Neural progenitor cell (in vitro differentiated cells): ENCODE results near the gene PCDH9. TPM values are rescaled to one million over a fixed set of nuclear protein-coding genes. Genes with fewer than 3 reads are reported as not detected.

ENCODE experiments used
- DNase-seq: peaks from one replicate; pipeline ENCODE4 v3.0.0-alpha.2; 2016; ENCODE audit warnings: low spot score
- H2AFZ ChIP-seq: fragments of 200-600 bp; sonication (generic); replicated peaks from 2 replicates; pipeline ENCODE4 v1.6.1; 2016; ENCODE audit warnings: antibody characterized with exemption
- H3F3A ChIP-seq: fragments of 200-600 bp; sonication (generic); 2 replicates; pipeline ENCODE4 v1.6.1; 2016; ENCODE audit warnings: antibody characterized with exemption, low read depth
- H3K27ac ChIP-seq: fragments of 200-600 bp; sonication (generic); 2 replicates; pipeline ENCODE4 v1.5.1; 2016; ENCODE audit warnings: mild to moderate bottlenecking
- H3K27me3 ChIP-seq: fragments of 200-600 bp; sonication (generic); 2 replicates; pipeline ENCODE4 v1.6.1; 2016; ENCODE audit warnings: mild to moderate bottlenecking, moderate library complexity
- H3K36me3 ChIP-seq: fragments of 200-600 bp; sonication (generic); 2 replicates; pipeline ENCODE4 v1.5.1; 2016
- H3K4me1 ChIP-seq: fragments of 200-600 bp; sonication (generic); 2 replicates; pipeline ENCODE4 v1.6.1; 2016; ENCODE audit warnings: mixed run types
- H3K4me2 ChIP-seq: fragments of 200-600 bp; sonication (generic); 2 replicates; pipeline ENCODE4 v1.6.1; 2016
- H3K4me3 ChIP-seq: fragments of 200-600 bp; sonication (generic); 2 replicates; pipeline ENCODE4 v1.5.1; 2016
- H3K79me2 ChIP-seq: fragments of 200-600 bp; sonication (generic); 2 replicates; pipeline ENCODE4 v1.6.1; 2016; ENCODE audit warnings: low read depth
- H3K9ac ChIP-seq: fragments of 200-600 bp; sonication (generic); 2 replicates; pipeline ENCODE4 v1.6.1; 2016
- H3K9me3 ChIP-seq: fragments of 200-600 bp; sonication (generic); 2 replicates; pipeline ENCODE4 v1.5.1; 2016; ENCODE audit warnings: low read depth
- H4K20me1 ChIP-seq: fragments of 200-600 bp; sonication (generic); 2 replicates; pipeline ENCODE4 v1.6.1; 2016; ENCODE audit warnings: low read depth
- H3K27ac Mint-ChIP-seq: 3 replicates; pipeline ENCODE4 v1.8.0; 2021; ENCODE audit warnings: mixed read lengths
- H3K27me3 Mint-ChIP-seq: 2 replicates; pipeline ENCODE4 v1.8.0; 2022; ENCODE audit warnings: low read depth, mild to moderate bottlenecking, inconsistent platforms, moderate library complexity, mixed read lengths; ENCODE audit not compliant: insufficient read depth
- H3K36me3 Mint-ChIP-seq: 3 replicates; pipeline ENCODE4 v1.8.0; 2021; ENCODE audit warnings: mixed read lengths
- H3K4me1 Mint-ChIP-seq: 3 replicates; pipeline ENCODE4 v1.8.0; 2021; ENCODE audit warnings: mixed read lengths
- H3K4me3 Mint-ChIP-seq: 3 replicates; pipeline ENCODE4 v1.8.0; 2021; ENCODE audit warnings: mild to moderate bottlenecking, moderate library complexity, mixed read lengths
- H3K9me3 Mint-ChIP-seq: 3 replicates; pipeline ENCODE4 v1.8.0; 2020; ENCODE audit warnings: mixed read lengths
- CTCF ChIP-seq: fragments of 200-600 bp; sonication (generic); IDR thresholded peaks from 2 replicates; pipeline ENCODE4 v1.5.1; 2017; ENCODE audit warnings: antibody characterized with exemption, mild to moderate bottlenecking
- EZH2 ChIP-seq: fragments of 200-600 bp; sonication (generic); IDR thresholded peaks from 2 replicates; pipeline ENCODE4 v1.6.1; 2017; ENCODE audit warnings: antibody characterized with exemption, mild to moderate bottlenecking, moderate library complexity
- EZH2phosphoT487 ChIP-seq: fragments of 200-600 bp; sonication (generic); IDR thresholded peaks from 2 replicates; pipeline ENCODE4 v1.6.1; 2017; ENCODE audit warnings: antibody characterized with exemption
- total RNA-seq: library from RNA; depleted of rRNA; stranded (reverse); fragments of >200 nt; gene quantifications from 2 replicates; pipeline ENCODE4 v1.2.3, GENCODE V29; 2015; ENCODE audit warnings: low replicate concordance

Gene PCDH9
- total RNA-seq, 1 donor from 2014 or later: 0.24 TPM

GRCh38 chr13:67221630-67222226, 8.4 kb downstream of the PCDH9 start:
- Histone ChIP-seq H3K79me2 (no peaks in the 10 kb centered on the region), H3K36me3 (no peaks in the 10 kb centered on the region), H3K27ac (no peak overlapping the region), H3K4me3 (no peak overlapping the region), H2AFZ (no peak overlapping the region), H3K9ac (no peak overlapping the region), H3K27me3 (peaks cover 23% of the 10 kb centered on the region), H3K4me2 (no peak overlapping the region), H3F3A (no peaks in the 10 kb centered on the region), H3K9me3 (no peaks in the 10 kb centered on the region), H4K20me1 (no peaks in the 10 kb centered on the region), H3K4me1 (peaks cover 12% of the 10 kb centered on the region)
- Mint-ChIP-seq H3K27me3 (no peaks in the 10 kb centered on the region), H3K4me1 (peaks cover 59% of the 10 kb centered on the region), H3K27ac (no peak overlapping the region), H3K4me3 (no peak overlapping the region), H3K36me3 (peaks cover 16% of the 10 kb centered on the region), H3K9me3 (peaks cover 3% of the 10 kb centered on the region)
- DNase-seq: no peak
- no peak for TF ChIP-seq EZH2
- no peak for TF ChIP-seq CTCF
- TF ChIP-seq EZH2phosphoT487: no peak

- H3K4me1 ChIP-seq: peaks cover 12% of the 10 kb centered on the region
- no peaks in the 10 kb centered on the region for H3K9me3 ChIP-seq
- no peaks in the 10 kb centered on the region for H3K79me2 ChIP-seq
- no peak overlapping the region for H3K4me2 ChIP-seq
- H3K27ac ChIP-seq: no peak overlapping the region
- H3K9ac ChIP-seq: no peak overlapping the region
- TF ChIP-seq EZH2 (no peak), EZH2phosphoT487 (no peak), CTCF (no peak)
- peaks cover 9% of the 10 kb centered on the region for H3K36me3 Mint-ChIP-seq
- no peaks in the 10 kb centered on the region for H4K20me1 ChIP-seq
- H3K27me3 Mint-ChIP-seq: no peaks in the 10 kb centered on the region
- H3K9me3 Mint-ChIP-seq: peaks cover 2% of the 10 kb centered on the region
- DNase-seq: no peak
- H3K27me3 ChIP-seq: no peaks in the 10 kb centered on the region
- H3K4me3 Mint-ChIP-seq: no peak overlapping the region
- H3K4me3 ChIP-seq: no peak overlapping the region
- H2AFZ ChIP-seq: no peak overlapping the region
- no peaks in the 10 kb centered on the region for H3K36me3 ChIP-seq
- H3F3A ChIP-seq: no peaks in the 10 kb centered on the region
- H3K27ac Mint-ChIP-seq: no peak overlapping the region
- H3K4me1 Mint-ChIP-seq: peaks cover 41% of the 10 kb centered on the region
Observed at GRCh38 chr13:67219113-67219512, 11.0 kb downstream of the PCDH9 start.

GRCh38 chr13:67217880-67218279, 12.3 kb downstream of the PCDH9 start:
- no peaks in the 10 kb centered on the region for H3K27me3 ChIP-seq
- no peak overlapping the region for H3K9ac ChIP-seq
- TF ChIP-seq EZH2phosphoT487 (no peak), CTCF (no peak), EZH2 (no peak)
- H3F3A ChIP-seq: no peaks in the 10 kb centered on the region
- no peaks in the 10 kb centered on the region for H4K20me1 ChIP-seq
- no peak overlapping the region for H3K27ac Mint-ChIP-seq
- H3K4me3 Mint-ChIP-seq: no peak overlapping the region
- H3K4me3 ChIP-seq: no peak overlapping the region
- peaks cover 32% of the 10 kb centered on the region for H3K4me1 Mint-ChIP-seq
- H3K36me3 Mint-ChIP-seq: peaks cover 12% of the 10 kb centered on the region
- no peaks in the 10 kb centered on the region for H3K27me3 Mint-ChIP-seq
- no peaks in the 10 kb centered on the region for H3K36me3 ChIP-seq
- H3K4me1 ChIP-seq: peaks cover 12% of the 10 kb centered on the region
- DNase-seq: no peak
- H3K9me3 Mint-ChIP-seq: peaks cover 7% of the 10 kb centered on the region
- no peak overlapping the region for H3K4me2 ChIP-seq
- H3K9me3 ChIP-seq: no peaks in the 10 kb centered on the region
- H2AFZ ChIP-seq: no peak overlapping the region
- H3K79me2 ChIP-seq: no peaks in the 10 kb centered on the region
- H3K27ac ChIP-seq: no peak overlapping the region
